ENCODE data around the gene FNDC3B. TPM values are rescaled to one million over a fixed set of nuclear protein-coding genes. Genes with fewer than 3 reads are reported as not detected.
A peak's percentile ranks its signal among the peaks of the same experiment; 100 is the strongest.
"Not testable (repeated sequence)": the region's sequence is repeated elsewhere in the genome, so short reads cannot be mapped to it uniquely, and the experiment has no call there.

The FNDC3B gene
- total RNA-seq, result 134 and 263 TPM in 2 replicates

- peak; percentile 60 for DNase-seq (ENCODE audit: extremely low read depth, low read depth, low spot score)
Observed at GRCh38 chr3:172039436-172040077, at the start of gene FNDC3B. Gene FNDC3B (plus strand): TSS chr3:172039578. CDS start chr3:172112480, 72,902 bp downstream.

- not testable (repeated sequence) for DNase-seq (ENCODE audit: extremely low read depth, low read depth, low spot score)
Observed at GRCh38 chr3:171990239-171990638, 49.1 kb upstream of the FNDC3B start.

- no peak for DNase-seq (ENCODE audit: extremely low read depth, low read depth, low spot score)
Observed at GRCh38 chr3:171991166-171991565, 48.2 kb upstream of the FNDC3B start.

- DNase-seq (ENCODE audit: extremely low read depth, low read depth, low spot score), result no peak
Observed at GRCh38 chr3:171994646-171995428, 44.5 kb upstream of the FNDC3B start.

- DNase-seq (ENCODE audit: extremely low read depth, low read depth, low spot score), result no peak
Observed at GRCh38 chr3:171995486-171995885, 43.9 kb upstream of the FNDC3B start.

GRCh38 chr3:171996178-171996817 lies 43.1 kb upstream of the FNDC3B start:
- DNase-seq (ENCODE audit: extremely low read depth, low read depth, low spot score), result no peak

GRCh38 chr3:171998731-171999130 lies 40.6 kb upstream of the FNDC3B start:
- not testable (repeated sequence) for DNase-seq (ENCODE audit: extremely low read depth, low read depth, low spot score)

- not testable (repeated sequence) for DNase-seq (ENCODE audit: extremely low read depth, low read depth, low spot score)
Observed at GRCh38 chr3:172001616-172002015, 37.8 kb upstream of the FNDC3B start.

- no peak for DNase-seq (ENCODE audit: extremely low read depth, low read depth, low spot score)
Observed at GRCh38 chr3:172002512-172003078, 36.8 kb upstream of the FNDC3B start.

GRCh38 chr3:172003146-172003545 lies 36.2 kb upstream of the FNDC3B start:
- DNase-seq (ENCODE audit: extremely low read depth, low read depth, low spot score), result no peak

- no peak for DNase-seq (ENCODE audit: extremely low read depth, low read depth, low spot score)
Observed at GRCh38 chr3:172007065-172007370, 32.4 kb upstream of the FNDC3B start.

- no peak for DNase-seq (ENCODE audit: extremely low read depth, low read depth, low spot score)
Observed at GRCh38 chr3:172009803-172010202, 29.6 kb upstream of the FNDC3B start.

- no peak for DNase-seq (ENCODE audit: extremely low read depth, low read depth, low spot score)
Observed at GRCh38 chr3:172012775-172013174, 26.6 kb upstream of the FNDC3B start.

- no peak for DNase-seq (ENCODE audit: extremely low read depth, low read depth, low spot score)
Observed at GRCh38 chr3:172014145-172014544, 25.2 kb upstream of the FNDC3B start.

GRCh38 chr3:172018364-172018763 lies 21.0 kb upstream of the FNDC3B start:
- no peak for DNase-seq (ENCODE audit: extremely low read depth, low read depth, low spot score)

GRCh38 chr3:172020763-172021162 lies 18.6 kb upstream of the FNDC3B start:
- DNase-seq (ENCODE audit: extremely low read depth, low read depth, low spot score), result no peak

- no peak for DNase-seq (ENCODE audit: extremely low read depth, low read depth, low spot score)
Observed at GRCh38 chr3:172021164-172021563, 18.2 kb upstream of the FNDC3B start.

GRCh38 chr3:172021859-172022258 lies 17.5 kb upstream of the FNDC3B start:
- no peak for DNase-seq (ENCODE audit: extremely low read depth, low read depth, low spot score)

GRCh38 chr3:172023915-172024314 lies 15.5 kb upstream of the FNDC3B start:
- no peak for DNase-seq (ENCODE audit: extremely low read depth, low read depth, low spot score)

- DNase-seq (ENCODE audit: extremely low read depth, low read depth, low spot score), result no peak
Observed at GRCh38 chr3:172024679-172025078, 14.7 kb upstream of the FNDC3B start.

GRCh38 chr3:172029425-172030098 lies 9.8 kb upstream of the FNDC3B start:
- DNase-seq (ENCODE audit: extremely low read depth, low read depth, low spot score), result no peak
